Spinal cord (tissue), 10 donors: ENCODE results near the gene CNGA4. TPM values are rescaled to one million over a fixed set of nuclear protein-coding genes. Genes with fewer than 3 reads are reported as not detected.

ENCODE experiments used
- DNase-seq, 6 donors: peaks; one replicate each; pipeline versions ENCODE4 v3.0.0 to v3.0.0-alpha.2; 2013 to 2015; ENCODE audit warnings: low spot score in 6 of 6, low read depth in 4 of 6
- H3K27ac ChIP-seq: one replicate; pipeline ENCODE4 v1.5.1; 2013; ENCODE audit warnings: low read depth, low read length, control low read depth
- H3K27me3 ChIP-seq: one replicate; pipeline ENCODE4 v1.6.1; 2013; ENCODE audit warnings: low read length; ENCODE audit not compliant: control insufficient read depth, insufficient read depth
- H3K36me3 ChIP-seq: one replicate; pipeline ENCODE4 v1.6.1; 2013; ENCODE audit warnings: low read length; ENCODE audit not compliant: control insufficient read depth, insufficient read depth
- H3K4me1 ChIP-seq: one replicate; pipeline ENCODE4 v1.6.1; 2013; ENCODE audit warnings: low read length; ENCODE audit not compliant: control insufficient read depth, insufficient read depth
- H3K4me3 ChIP-seq: one replicate; pipeline ENCODE4 v1.5.1; 2013; ENCODE audit warnings: low read depth, low read length, control low read depth
- H3K9me3 ChIP-seq: one replicate; pipeline ENCODE4 v1.6.1; 2013; ENCODE audit warnings: low read length; ENCODE audit not compliant: control insufficient read depth, insufficient read depth
- WGBS: methylation state at CpG from one replicate; pipeline ENCODE4 v1.1.5; 2013; ENCODE audit warnings: missing lambda C conversion rate; ENCODE audit not compliant: insufficient coverage; 5-methylcytosine and 5-hydroxymethylcytosine counted together
- polyA plus RNA-seq, 2 donors: library from polyadenylated mRNA; unstranded; fragments of 120-200 nt; gene quantifications; one replicate each; pipeline ENCODE4 v1.2.1, GENCODE V29; 2013; ENCODE audit not compliant: insufficient read length in 2 of 2
- total RNA-seq, 2 donors: library from RNA; depleted of rRNA in 1 of 2; stranded (reverse); fragments of 120-200 nt in 1 of 2; fragments of >200 nt in 1 of 2; gene quantifications; one replicate each; pipeline versions ENCODE4 v1.2.3 to v1.2.4, GENCODE V29; 2013 to 2014
- donor health status: healthy.

CNGA4 gene
- total and polyA plus RNA-seq, 4 donors = 0.20 to 0.78 (median 0.53) TPM

DNA sequence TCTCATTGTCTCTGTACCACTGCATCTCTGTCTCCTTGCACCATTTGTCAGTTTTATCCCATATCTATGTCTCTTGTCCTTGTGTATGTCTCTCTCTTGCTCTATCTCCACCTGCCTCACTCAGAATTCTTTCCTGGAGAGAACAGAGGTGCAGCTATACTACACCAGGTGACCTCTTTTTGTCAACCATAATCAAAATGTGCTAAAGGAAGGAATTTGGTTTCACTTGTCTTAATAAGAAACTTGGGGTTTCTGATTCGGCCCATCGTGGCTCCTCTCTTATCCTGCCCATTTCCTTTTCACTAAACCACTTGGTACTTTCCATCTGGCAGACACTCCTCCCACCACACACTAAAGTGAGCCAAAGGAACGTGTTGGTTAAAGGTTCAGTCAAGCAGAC lies 35.6 kb upstream of the CNGA4 start:
- no peak for DNase-seq
- H3K4me3 ChIP-seq = no peak overlapping the region
- no peak overlapping the region for H3K27ac ChIP-seq
- H3K9me3 ChIP-seq = no peaks in the 10 kb centered on the region
- no peaks in the 10 kb centered on the region for H3K4me1 ChIP-seq
- peaks cover 10% of the 10 kb centered on the region for H3K36me3 ChIP-seq
- H3K27me3 ChIP-seq = no peaks in the 10 kb centered on the region
- WGBS = no CpG with 5 or more reads among the region's 3 CpGs

DNA sequence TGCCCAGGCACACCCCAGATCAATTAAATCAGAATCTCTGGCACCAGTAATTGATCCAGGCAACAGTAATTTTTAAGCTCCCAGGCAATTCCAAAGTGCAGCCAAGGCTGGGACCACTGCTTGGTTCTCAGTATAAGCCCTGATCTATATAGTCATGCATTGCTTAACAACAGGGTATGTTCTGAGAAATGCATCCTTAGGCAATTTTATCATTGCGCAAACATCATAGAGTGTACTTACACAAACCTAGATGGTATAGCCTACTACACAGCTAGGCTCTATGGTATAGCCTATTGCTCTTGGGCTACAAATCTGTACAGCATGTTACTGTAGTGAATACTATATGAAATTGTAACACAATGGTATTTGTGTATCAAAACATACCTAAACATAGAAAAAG lies 34.2 kb upstream of the CNGA4 start:
- peaks cover 19% of the 10 kb centered on the region for H3K36me3 ChIP-seq
- DNase-seq = no peak

DNA sequence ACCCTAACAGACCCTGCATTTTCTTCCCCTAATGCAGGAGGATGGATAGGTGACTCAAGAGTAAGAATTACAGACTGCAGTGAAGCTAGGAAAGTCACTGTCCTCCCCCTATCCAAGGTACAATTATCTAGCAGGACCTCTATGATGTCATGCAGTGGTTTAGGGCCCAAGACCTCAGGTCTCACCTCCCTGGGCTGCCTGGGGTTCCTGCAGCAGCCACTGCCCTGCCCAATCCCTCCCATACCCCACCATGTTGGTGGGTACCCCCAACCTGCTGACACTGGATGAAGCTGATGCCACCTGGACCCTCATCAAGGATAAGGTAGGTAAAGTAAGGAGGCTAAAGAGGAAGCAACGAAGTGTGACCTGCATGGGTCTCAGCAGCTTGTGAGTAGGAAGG lies 33.5 kb upstream of the CNGA4 start, which contains the start of gene C11orf42:
TSS of gene C11orf42 (plus strand) at position 192 of the 400 bp plus-strand sequence. CDS start at position 251, 59 bp downstream.
- no peak within 1 kb of the TSS for H3K4me3 ChIP-seq
- WGBS = no CpG with 5 or more reads among the region's 1 CpG
- no peak for DNase-seq
- no peak within 1 kb of the TSS for H3K27ac ChIP-seq
- no peaks in the 10 kb centered on the region for H3K4me1 ChIP-seq
- H3K9me3 ChIP-seq = no peaks in the 10 kb centered on the region
- H3K36me3 ChIP-seq = peaks cover 25% of the 10 kb centered on the region
- no peaks in the 10 kb centered on the region for H3K27me3 ChIP-seq

More for the DNA sequence above, 34.2 kb upstream of the CNGA4 start:
- Histone ChIP-seq H3K27me3 (no peaks in the 10 kb centered on the region), H3K4me1 (no peaks in the 10 kb centered on the region), H3K4me3 (no peak overlapping the region), H3K9me3 (no peaks in the 10 kb centered on the region), H3K27ac (no peak overlapping the region)
- WGBS = no CpG with 5 or more reads among the region's 1 CpG

DNA sequence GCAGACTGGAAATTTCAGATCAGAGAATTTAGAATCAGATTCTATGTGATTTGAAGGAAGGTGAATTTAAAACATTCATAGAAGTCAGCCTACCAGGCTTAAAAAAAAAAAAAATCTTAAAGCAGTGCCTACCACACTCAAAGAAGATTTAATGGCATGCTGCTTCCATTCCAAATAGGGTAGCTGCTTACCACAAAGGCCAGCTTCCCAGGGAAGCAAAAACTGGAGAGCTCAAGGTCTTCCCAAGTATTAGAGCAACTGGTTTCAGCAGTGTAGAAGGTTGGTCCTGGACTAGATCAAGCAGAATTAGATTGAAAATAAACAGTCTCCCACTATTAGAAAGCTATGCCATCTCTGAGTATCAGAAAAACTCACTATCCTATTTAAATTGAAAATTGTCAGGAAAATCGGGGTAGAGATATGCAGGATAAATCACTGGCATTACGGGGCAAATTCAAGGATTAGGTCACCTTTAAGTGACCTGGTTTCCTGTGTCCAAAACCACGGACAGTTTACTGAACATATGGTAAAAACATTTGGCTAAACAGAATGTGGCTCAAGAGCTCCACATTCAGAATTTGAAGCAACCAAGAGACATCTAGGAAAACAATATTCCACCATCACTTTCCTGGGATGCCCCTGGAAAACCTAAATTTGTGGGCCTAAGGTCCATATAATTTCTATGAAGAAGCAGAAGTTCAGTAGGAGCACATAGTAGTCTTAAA lies 32.3 kb upstream of the CNGA4 start:
- H3K27ac ChIP-seq = no peak overlapping the region
- no peak for DNase-seq
- peaks cover 38% of the 10 kb centered on the region for H3K36me3 ChIP-seq
- 80% methylated on average over 2 of the region's 3 CpGs for WGBS
- H3K4me3 ChIP-seq = no peak overlapping the region
- H3K27me3 ChIP-seq = no peaks in the 10 kb centered on the region
- H3K9me3 ChIP-seq = no peaks in the 10 kb centered on the region
- no peaks in the 10 kb centered on the region for H3K4me1 ChIP-seq

DNA sequence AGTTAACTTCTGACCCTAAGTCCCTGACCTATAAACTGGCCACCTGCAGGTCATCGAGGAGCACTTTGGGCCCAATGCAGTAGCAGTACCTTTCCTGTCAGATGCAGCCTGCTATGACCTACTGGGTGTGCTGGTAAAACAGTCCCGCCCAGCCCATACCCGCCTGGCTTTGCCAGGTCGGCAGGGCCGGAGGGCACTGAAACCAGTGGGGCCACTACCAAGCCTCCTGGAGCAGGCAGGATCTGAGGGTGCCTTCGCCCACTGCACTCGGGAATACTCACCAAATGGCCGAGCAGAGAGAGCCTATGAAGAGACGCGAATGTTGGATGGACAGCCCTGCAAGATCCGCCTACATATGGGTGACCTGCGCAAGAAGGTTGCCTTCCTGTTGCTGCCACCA lies 29.1 kb upstream of the CNGA4 start:
- Histone ChIP-seq H3K27me3 (no peaks in the 10 kb centered on the region), H3K9me3 (no peaks in the 10 kb centered on the region), H3K4me1 (no peaks in the 10 kb centered on the region), H3K27ac (no peak overlapping the region), H3K36me3 (peaks cover 63% of the 10 kb centered on the region), H3K4me3 (no peak overlapping the region)
- no peak for DNase-seq
- 96% methylated on average over 12 of the region's 12 CpGs for WGBS

DNA sequence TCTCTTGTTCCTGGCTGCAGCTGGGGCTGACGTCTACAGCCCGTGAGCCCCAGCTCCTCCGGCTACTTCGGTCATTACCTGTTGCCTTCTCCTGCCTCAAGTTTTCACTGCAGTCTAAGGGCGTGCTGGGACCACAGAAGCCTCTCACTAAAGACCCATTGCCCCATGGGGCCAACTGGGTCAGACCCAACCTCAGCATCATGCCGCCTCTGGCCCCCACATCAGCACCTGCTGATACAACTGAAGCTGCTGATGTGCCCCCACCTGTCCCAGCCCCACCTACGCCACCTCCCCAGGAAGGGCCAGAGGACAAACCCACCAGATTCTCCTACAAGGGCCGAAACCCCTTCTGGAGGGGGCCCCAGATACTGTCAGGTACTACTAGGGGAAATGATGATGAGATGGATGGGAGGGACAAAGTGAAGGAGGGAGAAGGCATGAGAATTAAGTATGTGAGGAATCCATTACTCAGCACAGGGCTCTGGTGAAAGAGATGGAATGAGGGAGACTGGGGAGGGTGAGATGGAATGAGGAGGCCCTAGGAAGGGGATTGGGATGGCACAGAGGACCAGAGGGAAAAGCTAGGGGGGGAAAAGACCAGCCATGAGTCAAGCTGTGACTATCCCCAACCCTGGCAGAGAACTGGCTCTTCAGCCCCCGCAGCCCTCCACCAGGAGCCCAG lies 28.5 kb upstream of the CNGA4 start:
- H3K36me3 ChIP-seq = peaks cover 62% of the 10 kb centered on the region
- no peak overlapping the region for H3K27ac ChIP-seq
- H3K4me1 ChIP-seq = no peaks in the 10 kb centered on the region
- no peak for DNase-seq
- H3K27me3 ChIP-seq = no peaks in the 10 kb centered on the region
- H3K9me3 ChIP-seq = no peaks in the 10 kb centered on the region
- 96% methylated on average over 7 of the region's 9 CpGs for WGBS
- no peak overlapping the region for H3K4me3 ChIP-seq

DNA sequence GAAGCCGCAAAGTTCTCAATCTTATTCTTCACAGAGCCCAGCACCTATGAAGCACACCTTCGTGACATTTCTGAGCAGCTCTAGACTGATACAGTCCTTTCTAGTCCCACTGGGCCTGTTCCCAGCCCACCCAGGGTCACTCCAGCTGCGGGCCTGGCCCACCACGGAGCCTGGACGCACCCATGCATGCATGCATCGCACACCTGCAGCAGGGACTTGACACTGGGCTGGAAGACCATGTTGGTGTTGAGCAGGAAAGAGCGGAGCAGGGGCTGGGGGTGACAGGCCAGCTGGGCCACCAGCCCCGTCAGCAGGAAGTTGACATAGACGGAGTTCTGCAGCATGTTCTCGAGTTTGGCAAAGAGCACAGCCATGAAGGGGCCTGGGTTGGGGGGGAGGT lies 24.4 kb upstream of the CNGA4 start:
- H3K36me3 ChIP-seq = peaks cover 75% of the 10 kb centered on the region
- H3K27me3 ChIP-seq = no peaks in the 10 kb centered on the region
- 94% methylated on average over 8 of the region's 10 CpGs for WGBS
- DNase-seq = no peak
- H3K27ac ChIP-seq = no peak overlapping the region
- no peaks in the 10 kb centered on the region for H3K4me1 ChIP-seq
- no peaks in the 10 kb centered on the region for H3K9me3 ChIP-seq
- H3K4me3 ChIP-seq = no peak overlapping the region

DNA sequence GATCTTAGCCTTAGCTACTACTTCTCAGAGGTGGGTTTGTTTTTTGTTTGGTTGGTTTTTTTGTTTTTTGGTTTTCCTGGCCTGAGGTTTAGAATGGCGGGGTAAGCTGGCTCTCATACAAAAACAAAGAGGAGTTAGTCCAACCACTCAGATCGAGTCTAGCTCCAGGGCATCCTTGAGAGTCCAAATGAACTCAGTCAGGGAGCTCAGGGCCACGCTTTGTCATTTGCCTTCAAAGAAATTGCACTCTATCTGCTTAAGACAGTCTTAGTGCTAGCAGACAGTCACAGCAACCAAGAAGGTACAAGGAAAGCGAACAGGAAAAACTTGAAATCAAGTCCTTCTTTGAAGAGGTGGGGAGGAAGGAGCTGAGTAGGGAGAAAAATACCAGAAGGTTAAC lies 22.4 kb upstream of the CNGA4 start:
- H3K4me1 ChIP-seq = no peaks in the 10 kb centered on the region
- H3K4me3 ChIP-seq = no peak overlapping the region
- no peaks in the 10 kb centered on the region for H3K27me3 ChIP-seq
- WGBS = 96% methylated on average over 4 of the region's 4 CpGs
- no peak for DNase-seq
- H3K27ac ChIP-seq = no peak overlapping the region
- no peaks in the 10 kb centered on the region for H3K9me3 ChIP-seq
- H3K36me3 ChIP-seq = peaks cover 56% of the 10 kb centered on the region

DNA sequence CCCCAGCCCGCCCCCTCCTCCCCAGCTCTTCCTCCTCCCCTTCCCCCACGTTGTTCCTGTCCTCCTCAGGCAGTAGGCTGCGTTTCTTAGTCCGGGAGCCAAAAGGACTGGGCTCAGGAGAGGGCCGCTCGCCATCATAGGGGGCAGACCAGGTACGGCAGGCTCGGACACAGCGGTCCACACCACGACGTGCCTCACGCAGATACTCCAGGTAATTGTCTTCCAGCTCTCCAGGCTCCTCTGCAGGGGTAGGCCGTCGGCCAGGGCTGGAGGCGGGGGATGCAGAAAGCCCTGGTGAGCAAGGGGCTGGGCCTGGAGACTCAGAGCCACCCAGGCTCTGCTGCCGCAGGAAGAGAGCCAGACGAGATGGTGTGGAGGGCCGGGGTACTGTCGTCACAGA lies 21.2 kb upstream of the CNGA4 start:
- DNase-seq = no peak
- Histone ChIP-seq H3K4me3 (no peak overlapping the region), H3K27ac (no peak overlapping the region), H3K36me3 (peaks cover 57% of the 10 kb centered on the region), H3K27me3 (no peaks in the 10 kb centered on the region), H3K9me3 (no peaks in the 10 kb centered on the region), H3K4me1 (no peaks in the 10 kb centered on the region)
- WGBS = 91% methylated on average over 18 of the region's 19 CpGs

DNA sequence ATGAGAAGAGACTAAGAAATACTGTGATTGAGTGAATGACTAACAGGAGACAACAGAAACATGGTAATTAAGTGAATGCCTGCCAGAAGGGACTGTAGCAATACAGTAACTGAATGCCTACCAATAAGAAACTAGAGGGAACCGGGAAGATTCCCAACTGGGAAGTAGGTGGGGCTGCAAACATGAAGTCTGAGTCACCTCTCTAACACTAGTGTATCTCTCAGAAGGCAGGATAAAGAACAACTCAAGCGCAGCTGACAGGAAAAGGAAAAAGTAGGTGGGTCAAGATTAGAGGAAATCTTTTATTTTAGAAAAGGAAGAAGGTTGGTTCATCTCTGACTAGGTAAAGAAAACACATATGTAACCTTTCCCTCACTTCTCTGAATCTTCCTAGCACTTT lies 19.5 kb upstream of the CNGA4 start:
- H3K36me3 ChIP-seq = peaks cover 60% of the 10 kb centered on the region
- no peak for DNase-seq
- H3K9me3 ChIP-seq = no peaks in the 10 kb centered on the region
- no peak overlapping the region for H3K4me3 ChIP-seq
- WGBS = no CpG with 5 or more reads among the region's 2 CpGs
- no peaks in the 10 kb centered on the region for H3K27me3 ChIP-seq
- no peaks in the 10 kb centered on the region for H3K4me1 ChIP-seq
- H3K27ac ChIP-seq = no peak overlapping the region
